ENCODE results near the gene MICU1. TPM values are rescaled to one million over a fixed set of nuclear protein-coding genes. Genes with fewer than 3 reads are reported as not detected.
"Not testable (repeated sequence)": the region's sequence is repeated elsewhere in the genome, so short reads cannot be mapped to it uniquely, and the experiment has no call there.

Gene MICU1
- total and polyA plus RNA-seq, 2 donors (not counting 3 experiments of a cell fraction or from before 2014, with no cell fraction given): 27.5 to 48.0 TPM

GRCh38 chr10:72435570-72435969 is 190.3 kb downstream of the MICU1 start:
- intact Hi-C loops (cut with micrococcal nuclease) (no loop called here), dilution Hi-C loops (cut with MboI; ENCODE audit: extremely low pct_ligation_motif_present, low sequenced_read_pairs) (no loop called here)
- no peak for FAIRE-seq
- Histone ChIP-seq H3K9me3 (replicated peaks; ENCODE audit: control insufficient read depth, insufficient read depth, low read length) (no peaks in the 10 kb centered on the region), H3K27ac (ENCODE audit: insufficient read depth, low read depth, low read length) (no peak overlapping the region), H3K79me2 (ENCODE audit: control insufficient read depth, insufficient read depth, low read length) (no peaks in the 10 kb centered on the region), H3K4me1 (ENCODE audit: control insufficient read depth, extremely low read depth, insufficient read depth, low read length) (no peaks in the 10 kb centered on the region), H3K9me1 (replicated peaks; ENCODE audit: control insufficient read depth, extremely low read depth, insufficient read depth, low read length) (no peaks in the 10 kb centered on the region), H2AFZ (ENCODE audit: low read depth, low read length) (no peak overlapping the region), H3K4me2 (ENCODE audit: insufficient read depth, low read length) (no peak overlapping the region), H3K9ac (replicated peaks; ENCODE audit: extremely low read depth, insufficient read depth, low read length) (no peak overlapping the region), H3K27me3 (ENCODE audit: control insufficient read depth in 2 of 2, insufficient read depth in 2 of 2, low read length in 2 of 2) (no peaks in the 10 kb centered on the region), H3K36me3 (ENCODE audit: control insufficient read depth in 2 of 2, extremely low read depth in 1 of 2, insufficient read depth in 2 of 2, low read length in 2 of 2) (no peaks in the 10 kb centered on the region), H4K20me1 (replicated peaks; ENCODE audit: control insufficient read depth, extremely low read depth, insufficient read depth, low read length) (no peaks in the 10 kb centered on the region), H3K4me3 (replicated peaks in 1 of 3; ENCODE audit: insufficient read depth in 1 of 3, low read depth in 1 of 3, low read length in 3 of 3) (no peak overlapping the region)
- no peak for DNase-seq (ENCODE audit: low read depth, low spot score)
- POLR2A ChIA-PET: interaction anchor here (0.6 kb wide), 1 partner anchor 21 kb away, joined by 4 read pairs; no protein-coding TSS in a partner anchor
- CTCF ChIA-PET: interaction anchor here (1.2 kb wide), 1 partner anchor 9 kb away, joined by 3 read pairs; no protein-coding TSS in a partner anchor
- no TSS peak for BruUV-seq (replicated peaks)
- TF ChIP-seq GATA2 (IDR thresholded peaks at IDR 0.05; ENCODE audit: insufficient read depth, insufficient read length, low read depth, low read length) (no peak), JUN (IDR thresholded peaks at IDR 0.05; ENCODE audit: borderline replicate concordance, insufficient read depth, insufficient read length, low read depth) (no peak), POLR2A (IDR thresholded peaks at IDR 0.05; ENCODE audit: low read depth, low read length) (no peak), MYC (IDR thresholded peaks at IDR 0.05; ENCODE audit: low read depth, low read length) (no peak), MAX (IDR thresholded peaks at IDR 0.05; ENCODE audit: insufficient read depth, insufficient read length) (no peak), CTCF (IDR thresholded peaks at IDR 0.05; ENCODE audit: extremely low read depth in 1 of 2, insufficient read depth in 1 of 2, low read depth in 1 of 2, low read length in 2 of 2) (no peak), POLR2AphosphoS5 (IDR thresholded peaks at IDR 0.05; ENCODE audit: insufficient read depth, low read depth, low read length) (no peak), FOS (IDR thresholded peaks at IDR 0.05; ENCODE audit: borderline replicate concordance, insufficient read depth, low read length) (no peak), EZH2 (IDR thresholded peaks at IDR 0.05; ENCODE audit: borderline replicate concordance, low read depth, low read length, severe bottlenecking) (no peak)

GRCh38 chr10:72430936-72431335 is 194.9 kb downstream of the MICU1 start:
- H3K9ac ChIP-seq (replicated peaks; ENCODE audit: extremely low read depth, insufficient read depth, low read length); dilution Hi-C loops (cut with MboI; ENCODE audit: extremely low pct_ligation_motif_present, low sequenced_read_pairs); H3K9me3 ChIP-seq (replicated peaks; ENCODE audit: control insufficient read depth, insufficient read depth, low read length); intact Hi-C loops (cut with micrococcal nuclease); BruUV-seq (replicated peaks); H3K27ac ChIP-seq (ENCODE audit: insufficient read depth, low read depth, low read length); H3K9me1 ChIP-seq (replicated peaks; ENCODE audit: control insufficient read depth, extremely low read depth, insufficient read depth, low read length); H3K4me3 ChIP-seq (replicated peaks in 1 of 3; ENCODE audit: insufficient read depth in 1 of 3, low read depth in 1 of 3, low read length in 3 of 3); H3K27me3 ChIP-seq (ENCODE audit: control insufficient read depth in 2 of 2, insufficient read depth in 2 of 2, low read length in 2 of 2); H3K36me3 ChIP-seq (ENCODE audit: control insufficient read depth in 2 of 2, extremely low read depth in 1 of 2, insufficient read depth in 2 of 2, low read length in 2 of 2); DNase-seq (ENCODE audit: low read depth, low spot score); POLR2A ChIA-PET; FAIRE-seq; H3K4me2 ChIP-seq (ENCODE audit: insufficient read depth, low read length); H3K79me2 ChIP-seq (ENCODE audit: control insufficient read depth, insufficient read depth, low read length); H3K4me1 ChIP-seq (ENCODE audit: control insufficient read depth, extremely low read depth, insufficient read depth, low read length); H2AFZ ChIP-seq (ENCODE audit: low read depth, low read length); CTCF ChIA-PET; H4K20me1 ChIP-seq (replicated peaks; ENCODE audit: control insufficient read depth, extremely low read depth, insufficient read depth, low read length): not testable (repeated sequence)

All from endothelial cell of umbilical vein (primary cell).